ENCODE results near the gene HPCAL4. TPM values are rescaled to one million over a fixed set of nuclear protein-coding genes. Genes with fewer than 3 reads are reported as not detected.

HPCAL4 gene
- total RNA-seq, 2 experiments from 2014 or later = 4.9 to 6.0 TPM

GRCh38 chr1:39694026-39694425, 2.8 kb upstream of the HPCAL4 start:
- POLR2A ChIA-PET = no interaction called here
- Mint-ChIP-seq H3K4me3 (no peak overlapping the region), H3K27me3 (peaks cover 61% of the 10 kb centered on the region), H3K9me3 (no peaks in the 10 kb centered on the region), H3K27ac (no peak overlapping the region), H3K4me1 (peaks cover 13% of the 10 kb centered on the region), H3K36me3 (no peaks in the 10 kb centered on the region)
- DNase-seq (no peak), ATAC-seq (ENCODE audit: low read depth) (no peak)

- Mint-ChIP-seq H3K27me3 (peaks cover 59% of the 10 kb centered on the region), H3K36me3 (no peaks in the 10 kb centered on the region), H3K9me3 (no peaks in the 10 kb centered on the region), H3K4me3 (peak overlapping the region; percentile 83), H3K4me1 (peaks cover 13% of the 10 kb centered on the region), H3K27ac (no peak overlapping the region)
- no peak for ATAC-seq (ENCODE audit: low read depth)
- peak; percentile 42 for DNase-seq
- POLR2A ChIA-PET = interaction anchor here (0.5 to 1.0 kb wide), 2 partner anchors 46 to 143 kb away, joined by 3 to 4 read pairs; partner anchors contain the start of gene PPIE
These were observed 1.2 kb upstream of the HPCAL4 start for GRCh38 chr1:39692152-39693074.

- Mint-ChIP-seq H3K9me3 (no peaks in the 10 kb centered on the region), H3K27ac (no peak overlapping the region), H3K4me1 (peaks cover 13% of the 10 kb centered on the region), H3K4me3 (peak overlapping the region; percentile 83), H3K36me3 (no peaks in the 10 kb centered on the region), H3K27me3 (peaks cover 50% of the 10 kb centered on the region)
- DNase-seq (no peak), ATAC-seq (ENCODE audit: low read depth) (no peak)
- POLR2A ChIA-PET = interaction anchor here (0.9 kb wide), 1 partner anchor 48 kb away, joined by 3 read pairs; the partner anchor contains the start of gene PPIE
These were observed 345 bp downstream of the HPCAL4 start for GRCh38 chr1:39690794-39691382.

GRCh38 chr1:39690225-39690624, 1.0 kb downstream of the HPCAL4 start:
- H3K4me3 Mint-ChIP-seq = peak overlapping the region; percentile 83
- no peaks in the 10 kb centered on the region for H3K9me3 Mint-ChIP-seq
- no peaks in the 10 kb centered on the region for H3K36me3 Mint-ChIP-seq
- ATAC-seq (ENCODE audit: low read depth) (no peak), DNase-seq (no peak)
- peaks cover 13% of the 10 kb centered on the region for H3K4me1 Mint-ChIP-seq
- POLR2A ChIA-PET = no interaction called here
- no peak overlapping the region for H3K27ac Mint-ChIP-seq
- H3K27me3 Mint-ChIP-seq = peaks cover 47% of the 10 kb centered on the region

- peaks cover 47% of the 10 kb centered on the region for H3K27me3 Mint-ChIP-seq
- no peak overlapping the region for H3K27ac Mint-ChIP-seq
- H3K4me1 Mint-ChIP-seq = peaks cover 15% of the 10 kb centered on the region
- ATAC-seq (ENCODE audit: low read depth) = no peak
- POLR2A ChIA-PET = no interaction called here
- H3K9me3 Mint-ChIP-seq = no peaks in the 10 kb centered on the region
- no peak overlapping the region for H3K4me3 Mint-ChIP-seq
- DNase-seq = no peak
- no peaks in the 10 kb centered on the region for H3K36me3 Mint-ChIP-seq
These were observed 1.6 kb downstream of the HPCAL4 start for GRCh38 chr1:39689635-39690034.

- no peak for DNase-seq
- H3K36me3 Mint-ChIP-seq = no peaks in the 10 kb centered on the region
- H3K27ac Mint-ChIP-seq = no peak overlapping the region
- no peak overlapping the region for H3K4me3 Mint-ChIP-seq
- H3K4me1 Mint-ChIP-seq = peaks cover 15% of the 10 kb centered on the region
- H3K27me3 Mint-ChIP-seq = peaks cover 50% of the 10 kb centered on the region
- POLR2A ChIA-PET = no interaction called here
- H3K9me3 Mint-ChIP-seq = no peaks in the 10 kb centered on the region
- ATAC-seq (ENCODE audit: low read depth) = no peak
These were observed 2.0 kb downstream of the HPCAL4 start for GRCh38 chr1:39689214-39689613.

GRCh38 chr1:39688706-39689105, 2.5 kb downstream of the HPCAL4 start:
- peaks cover 13% of the 10 kb centered on the region for H3K4me1 Mint-ChIP-seq
- H3K27ac Mint-ChIP-seq = no peak overlapping the region
- no peak for ATAC-seq (ENCODE audit: low read depth)
- H3K9me3 Mint-ChIP-seq = no peaks in the 10 kb centered on the region
- H3K27me3 Mint-ChIP-seq = peaks cover 50% of the 10 kb centered on the region
- no peak for DNase-seq
- H3K36me3 Mint-ChIP-seq = no peaks in the 10 kb centered on the region
- POLR2A ChIA-PET = no interaction called here
- H3K4me3 Mint-ChIP-seq = no peak overlapping the region

- no peaks in the 10 kb centered on the region for H3K9me3 Mint-ChIP-seq
- no peak overlapping the region for H3K4me3 Mint-ChIP-seq
- POLR2A ChIA-PET = no interaction called here
- DNase-seq (no peak), ATAC-seq (ENCODE audit: low read depth) (no peak)
- H3K27ac Mint-ChIP-seq = no peak overlapping the region
- H3K4me1 Mint-ChIP-seq = peaks cover 13% of the 10 kb centered on the region
- H3K36me3 Mint-ChIP-seq = no peaks in the 10 kb centered on the region
- peaks cover 46% of the 10 kb centered on the region for H3K27me3 Mint-ChIP-seq
These were observed 4.0 kb downstream of the HPCAL4 start for GRCh38 chr1:39687243-39687642.

- DNase-seq (no peak), ATAC-seq (ENCODE audit: low read depth) (no peak)
- POLR2A ChIA-PET = no interaction called here
- H3K27me3 Mint-ChIP-seq = peaks cover 38% of the 10 kb centered on the region
- peaks cover 9% of the 10 kb centered on the region for H3K4me1 Mint-ChIP-seq
- no peaks in the 10 kb centered on the region for H3K36me3 Mint-ChIP-seq
- H3K27ac Mint-ChIP-seq = no peak overlapping the region
- no peaks in the 10 kb centered on the region for H3K9me3 Mint-ChIP-seq
- H3K4me3 Mint-ChIP-seq = no peak overlapping the region
These were observed 6.2 kb downstream of the HPCAL4 start for GRCh38 chr1:39685071-39685470.

- POLR2A ChIA-PET = no interaction called here
- no peak for ATAC-seq (ENCODE audit: low read depth)
- Mint-ChIP-seq H3K9me3 (no peaks in the 10 kb centered on the region), H3K4me1 (peaks cover 9% of the 10 kb centered on the region), H3K36me3 (no peaks in the 10 kb centered on the region), H3K4me3 (no peak overlapping the region), H3K27me3 (peaks cover 30% of the 10 kb centered on the region), H3K27ac (peak overlapping the region; percentile 19)
- no peak for DNase-seq
These were observed 6.9 kb downstream of the HPCAL4 start for GRCh38 chr1:39684313-39684664.

GRCh38 chr1:39683591-39684312, 7.5 kb downstream of the HPCAL4 start:
- peaks cover 29% of the 10 kb centered on the region for H3K27me3 Mint-ChIP-seq
- ATAC-seq (ENCODE audit: low read depth) (no peak), DNase-seq (no peak)
- no peaks in the 10 kb centered on the region for H3K36me3 Mint-ChIP-seq
- H3K4me3 Mint-ChIP-seq = no peak overlapping the region
- H3K9me3 Mint-ChIP-seq = no peaks in the 10 kb centered on the region
- no peak overlapping the region for H3K27ac Mint-ChIP-seq
- peaks cover 9% of the 10 kb centered on the region for H3K4me1 Mint-ChIP-seq
- POLR2A ChIA-PET = no interaction called here

- Mint-ChIP-seq H3K27me3 (peaks cover 16% of the 10 kb centered on the region), H3K36me3 (no peaks in the 10 kb centered on the region), H3K27ac (no peak overlapping the region), H3K4me3 (no peak overlapping the region), H3K4me1 (peaks cover 9% of the 10 kb centered on the region), H3K9me3 (no peaks in the 10 kb centered on the region)
- DNase-seq (no peak), ATAC-seq (ENCODE audit: low read depth) (no peak)
- POLR2A ChIA-PET = no interaction called here
These were observed 9.2 kb downstream of the HPCAL4 start for GRCh38 chr1:39681999-39682398.

- Mint-ChIP-seq H3K4me1 (peaks cover 9% of the 10 kb centered on the region), H3K36me3 (no peaks in the 10 kb centered on the region), H3K4me3 (no peak overlapping the region), H3K27me3 (peaks cover 16% of the 10 kb centered on the region), H3K27ac (no peak overlapping the region), H3K9me3 (no peaks in the 10 kb centered on the region)
- no peak for DNase-seq
- POLR2A ChIA-PET = interaction anchor here (0.6 kb wide), 1 partner anchor 1822 kb away, joined by 3 read pairs; the partner anchor contains the start of gene MTF1
- no peak for ATAC-seq (ENCODE audit: low read depth)
These were observed 9.9 kb downstream of the HPCAL4 start for GRCh38 chr1:39681294-39681693.
